Osteocyte (in vitro differentiated cells): ENCODE data around the gene MPST. TPM values are rescaled to one million over a fixed set of nuclear protein-coding genes. Genes with fewer than 3 reads are reported as not detected.
A peak's percentile ranks its signal among the peaks of the same experiment; 100 is the strongest.

Source experiments
- DNase-seq: peaks from one replicate; pipeline ENCODE4 v3.0.0; 2021; ENCODE audit warnings: mixed read lengths; ENCODE audit not compliant: unreplicated experiment; ENCODE audit errors: extremely low spot score
- H3K27ac Mint-ChIP-seq: one replicate; pipeline ENCODE4 v1.8.0; 2021; ENCODE audit warnings: mild to moderate bottlenecking, mixed read lengths; ENCODE audit not compliant: unreplicated experiment
- H3K27me3 Mint-ChIP-seq: one replicate; pipeline ENCODE4 v1.8.0; 2021; ENCODE audit warnings: mixed read lengths; ENCODE audit not compliant: unreplicated experiment
- H3K36me3 Mint-ChIP-seq: one replicate; pipeline ENCODE4 v1.8.0; 2021; ENCODE audit warnings: mixed read lengths; ENCODE audit not compliant: unreplicated experiment
- H3K4me1 Mint-ChIP-seq: one replicate; pipeline ENCODE4 v1.8.0; 2021; ENCODE audit warnings: mixed read lengths; ENCODE audit not compliant: unreplicated experiment
- H3K4me3 Mint-ChIP-seq: one replicate; pipeline ENCODE4 v1.8.0; 2021; ENCODE audit warnings: mild to moderate bottlenecking, moderate library complexity, mixed read lengths; ENCODE audit not compliant: unreplicated experiment
- H3K9me3 Mint-ChIP-seq: one replicate; pipeline ENCODE4 v1.8.0; 2021; ENCODE audit warnings: mixed read lengths; ENCODE audit not compliant: unreplicated experiment
- total RNA-seq: library from RNA; stranded (reverse); gene quantifications from 2 replicates; pipeline ENCODE4 v1.2.1, GENCODE V29; 2021
- TF ChIP-seq, protein P1 (sequence below): fragments of 200-600 bp; sonication (generic); IDR thresholded peaks from 2 replicates; pipeline ENCODE4 v1.5.0; 2021; ENCODE audit warnings: antibody characterized with exemption, mild to moderate bottlenecking, moderate library complexity

MPST gene
- total RNA-seq, 1 donor from 2014 or later: 65.1 TPM

DNA sequence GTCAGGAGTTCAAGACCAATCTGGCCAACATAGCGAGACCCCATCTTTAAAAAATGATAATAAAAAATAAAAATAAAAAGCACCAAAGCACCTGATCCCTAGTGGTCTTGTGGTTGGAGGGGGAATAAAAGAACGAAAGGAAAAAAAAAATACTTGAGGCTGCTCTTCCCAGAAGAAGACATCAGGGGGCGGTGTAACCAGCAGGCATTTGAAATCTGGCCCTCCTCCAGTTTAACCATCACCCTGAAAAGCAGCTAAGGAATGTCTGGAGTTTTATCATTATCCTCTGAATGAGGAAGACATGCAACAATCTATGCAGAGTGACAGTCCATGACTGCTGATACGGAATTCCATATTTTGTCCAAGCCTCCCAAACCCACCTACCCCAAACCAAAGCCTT lies 26.4 kb downstream of the MPST start:
- DNase-seq: no peak
- Mint-ChIP-seq H3K4me1 (peaks cover 1% of the 10 kb centered on the region), H3K4me3 (no peak overlapping the region), H3K27ac (no peak overlapping the region), H3K9me3 (no peaks in the 10 kb centered on the region), H3K27me3 (no peaks in the 10 kb centered on the region), H3K36me3 (no peaks in the 10 kb centered on the region)
- TF ChIP-seq, protein P1, sequence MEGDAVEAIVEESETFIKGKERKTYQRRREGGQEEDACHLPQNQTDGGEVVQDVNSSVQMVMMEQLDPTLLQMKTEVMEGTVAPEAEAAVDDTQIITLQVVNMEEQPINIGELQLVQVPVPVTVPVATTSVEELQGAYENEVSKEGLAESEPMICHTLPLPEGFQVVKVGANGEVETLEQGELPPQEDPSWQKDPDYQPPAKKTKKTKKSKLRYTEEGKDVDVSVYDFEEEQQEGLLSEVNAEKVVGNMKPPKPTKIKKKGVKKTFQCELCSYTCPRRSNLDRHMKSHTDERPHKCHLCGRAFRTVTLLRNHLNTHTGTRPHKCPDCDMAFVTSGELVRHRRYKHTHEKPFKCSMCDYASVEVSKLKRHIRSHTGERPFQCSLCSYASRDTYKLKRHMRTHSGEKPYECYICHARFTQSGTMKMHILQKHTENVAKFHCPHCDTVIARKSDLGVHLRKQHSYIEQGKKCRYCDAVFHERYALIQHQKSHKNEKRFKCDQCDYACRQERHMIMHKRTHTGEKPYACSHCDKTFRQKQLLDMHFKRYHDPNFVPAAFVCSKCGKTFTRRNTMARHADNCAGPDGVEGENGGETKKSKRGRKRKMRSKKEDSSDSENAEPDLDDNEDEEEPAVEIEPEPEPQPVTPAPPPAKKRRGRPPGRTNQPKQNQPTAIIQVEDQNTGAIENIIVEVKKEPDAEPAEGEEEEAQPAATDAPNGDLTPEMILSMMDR: peak; percentile 59

DNA sequence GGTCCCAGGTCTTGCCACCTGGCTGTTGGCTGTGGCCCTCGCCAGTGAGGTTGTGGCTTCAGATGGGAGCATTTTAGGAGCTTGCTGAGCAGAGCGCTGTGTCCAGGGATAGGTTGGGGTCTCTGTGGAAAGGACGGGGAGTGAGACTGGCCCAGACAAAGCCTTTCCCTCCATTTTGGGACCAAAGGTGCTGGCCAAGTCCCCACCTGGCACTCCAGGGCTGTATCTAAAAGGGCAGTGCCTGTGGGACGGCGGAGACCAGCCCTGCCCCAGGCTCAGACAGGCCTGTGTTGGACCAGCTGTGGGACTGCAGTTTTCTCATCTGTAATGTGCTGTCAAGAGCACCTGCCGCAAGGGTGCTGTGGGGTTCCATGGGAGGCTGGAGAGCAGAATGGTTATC lies 27.0 kb downstream of the MPST start:
- H3K27ac Mint-ChIP-seq: no peak overlapping the region
- H3K4me3 Mint-ChIP-seq: no peak overlapping the region
- H3K27me3 Mint-ChIP-seq: no peaks in the 10 kb centered on the region
- no peaks in the 10 kb centered on the region for H3K9me3 Mint-ChIP-seq
- H3K4me1 Mint-ChIP-seq: peaks cover 2% of the 10 kb centered on the region
- no peaks in the 10 kb centered on the region for H3K36me3 Mint-ChIP-seq
- TF ChIP-seq, protein P1: no peak
- DNase-seq: no peak

DNA sequence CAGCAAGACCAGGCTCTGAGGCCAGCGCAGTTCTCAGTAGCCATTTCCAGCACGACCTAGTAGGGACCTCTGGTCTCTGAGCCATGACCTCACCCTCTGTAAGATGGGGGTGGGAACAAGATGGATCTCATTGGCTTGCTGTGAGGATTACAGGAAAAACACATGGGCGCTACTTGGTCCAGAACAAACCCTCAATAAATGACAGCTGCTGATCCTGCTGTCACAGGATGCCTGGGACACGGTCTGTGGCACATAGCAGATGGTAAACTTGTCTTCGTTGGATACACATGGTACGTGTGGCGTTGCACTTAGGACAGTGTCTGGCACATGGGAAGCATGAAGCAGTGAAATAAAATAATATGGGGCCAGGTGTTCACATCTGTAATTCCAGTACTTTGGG lies 27.5 kb downstream of the MPST start:
- DNase-seq: no peak

DNA sequence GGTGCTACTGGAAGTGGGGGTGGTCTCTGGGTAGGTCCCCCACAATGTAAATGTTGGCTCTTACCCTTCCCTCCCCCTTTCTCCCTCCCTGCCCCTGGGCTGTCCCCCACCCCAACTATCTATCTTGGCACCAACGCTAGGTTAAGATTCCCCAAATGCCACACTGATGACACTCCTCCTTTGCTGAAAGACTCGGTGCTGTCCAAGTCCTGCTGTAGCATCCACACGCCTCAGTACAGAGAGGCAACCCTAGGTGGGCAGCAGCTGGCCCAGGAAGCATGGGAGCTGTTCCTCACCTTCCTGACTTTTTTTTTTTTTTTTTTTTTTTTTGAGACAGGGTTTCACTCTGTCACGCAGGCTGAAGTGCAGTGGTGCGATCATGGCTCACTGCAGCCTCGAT lies 28.6 kb downstream of the MPST start:
- Mint-ChIP-seq H3K27me3 (no peaks in the 10 kb centered on the region), H3K9me3 (no peaks in the 10 kb centered on the region)

More for the DNA sequence above, 27.5 kb downstream of the MPST start:
- Mint-ChIP-seq H3K4me1 (peaks cover 2% of the 10 kb centered on the region), H3K9me3 (no peaks in the 10 kb centered on the region), H3K27ac (no peak overlapping the region), H3K4me3 (no peak overlapping the region), H3K27me3 (no peaks in the 10 kb centered on the region), H3K36me3 (no peaks in the 10 kb centered on the region)
- TF ChIP-seq, protein P1: no peak

DNA sequence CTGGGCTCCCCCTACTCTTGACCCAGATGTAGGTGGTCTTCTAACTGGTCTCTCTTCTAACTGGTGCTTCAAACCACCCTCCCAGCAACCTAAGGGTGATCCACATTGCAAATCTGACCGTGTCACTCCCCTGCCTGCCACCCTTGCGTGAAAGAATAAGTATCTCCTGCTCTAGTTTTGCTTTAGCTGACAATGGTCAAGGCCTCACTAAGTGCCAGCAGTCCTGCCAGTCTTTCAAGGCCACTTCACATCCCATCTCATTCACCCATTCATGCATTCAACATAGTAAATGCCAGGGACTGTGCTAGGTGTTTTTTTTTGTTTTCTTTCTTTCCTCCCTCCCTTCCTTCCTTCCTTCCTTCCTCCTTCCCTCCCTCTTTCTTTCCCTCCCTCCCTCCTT lies 29.7 kb downstream of the MPST start:
- Mint-ChIP-seq H3K9me3 (no peaks in the 10 kb centered on the region), H3K27me3 (no peaks in the 10 kb centered on the region), H3K4me1 (peaks cover 10% of the 10 kb centered on the region), H3K36me3 (no peaks in the 10 kb centered on the region), H3K27ac (no peak overlapping the region), H3K4me3 (no peak overlapping the region)
- no peak for DNase-seq
- TF ChIP-seq, protein P1: no peak

More for the DNA sequence above, 28.6 kb downstream of the MPST start:
- no peak for DNase-seq
- no peak overlapping the region for H3K27ac Mint-ChIP-seq
- H3K36me3 Mint-ChIP-seq: no peaks in the 10 kb centered on the region
- TF ChIP-seq, protein P1: no peak
- no peak overlapping the region for H3K4me3 Mint-ChIP-seq
- H3K4me1 Mint-ChIP-seq: peaks cover 10% of the 10 kb centered on the region
